ENCODE measurements around the gene MAGI2. TPM values are rescaled to one million over a fixed set of nuclear protein-coding genes. Genes with fewer than 3 reads are reported as not detected.

Gene MAGI2
- total RNA-seq, 3 donors from 2014 or later (not counting 1 experiment from before 2014, with no cell fraction given): 0.09 to 0.48 (median 0.27) TPM

- no CpG with 5 or more reads among the region's 2 CpGs for WGBS (ENCODE audit: insufficient coverage)
- DNase-seq (no peak), ATAC-seq (no peak)
- Mint-ChIP-seq H3K9me3 (peaks cover 2 to 4% of the 10 kb centered on the region in 2 donors), H3K4me3 (no peak overlapping the region), H3K36me3 (no peaks in the 10 kb centered on the region), H3K4me1 (no peaks in the 10 kb centered on the region), H3K27ac (no peak overlapping the region), H3K27me3 (ENCODE audit: low read depth in 2 of 2) (no peaks in the 10 kb centered on the region)
- no peak for TF ChIP-seq CTCF (IDR thresholded peaks at IDR 0.05)
- intact Hi-C loops (cut with micrococcal nuclease): no loop called here
- peaks cover 4% of the 10 kb centered on the region for H3K9me3 ChIP-seq (ENCODE audit: control insufficient read depth, insufficient read depth, low read length)
- H3K4me3 ChIP-seq (ENCODE audit: low read length): no peak overlapping the region
- H3K36me3 ChIP-seq (ENCODE audit: control insufficient read depth, insufficient read depth, low read length): no peaks in the 10 kb centered on the region
- no peak overlapping the region for H3K27ac ChIP-seq (ENCODE audit: low read length)
- no peaks in the 10 kb centered on the region for H3K4me1 ChIP-seq (ENCODE audit: control insufficient read depth, insufficient read depth, low read length)
- H3K27me3 ChIP-seq (ENCODE audit: control insufficient read depth, insufficient read depth, low read length): no peaks in the 10 kb centered on the region
Measured at GRCh38 chr7:78542981-78543380, 910.5 kb downstream of the MAGI2 start.

DNA sequence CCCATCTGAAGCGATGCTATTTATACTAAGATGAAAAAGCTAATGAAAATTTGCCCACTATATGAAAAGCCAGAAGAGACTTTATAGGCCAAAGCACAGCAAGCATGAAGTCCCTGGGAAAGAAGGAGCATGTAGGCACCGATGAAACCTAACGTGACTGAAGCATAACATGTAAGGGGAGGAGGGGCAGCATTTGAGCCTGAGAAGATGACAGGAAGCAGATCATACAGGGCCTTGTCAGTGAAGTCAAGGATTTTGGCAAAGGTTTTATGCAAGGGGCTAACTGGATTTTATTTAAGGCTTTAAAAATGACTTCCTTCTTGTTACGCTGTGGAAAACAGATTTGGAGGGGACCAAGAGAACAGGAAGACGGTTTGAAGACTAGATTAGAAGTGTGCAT is 910.9 kb downstream of the MAGI2 start:
- Mint-ChIP-seq H3K9me3 (peaks cover 2 to 8% of the 10 kb centered on the region in 2 donors), H3K4me3 (no peak overlapping the region), H3K36me3 (no peaks in the 10 kb centered on the region), H3K27me3 (ENCODE audit: low read depth in 2 of 2) (no peaks in the 10 kb centered on the region), H3K27ac (no peak overlapping the region), H3K4me1 (no peaks in the 10 kb centered on the region)
- Histone ChIP-seq H3K4me3 (ENCODE audit: low read length) (no peak overlapping the region), H3K27me3 (ENCODE audit: control insufficient read depth, insufficient read depth, low read length) (no peaks in the 10 kb centered on the region), H3K36me3 (ENCODE audit: control insufficient read depth, insufficient read depth, low read length) (no peaks in the 10 kb centered on the region), H3K4me1 (ENCODE audit: control insufficient read depth, insufficient read depth, low read length) (no peaks in the 10 kb centered on the region), H3K9me3 (ENCODE audit: control insufficient read depth, insufficient read depth, low read length) (peaks cover 4% of the 10 kb centered on the region), H3K27ac (ENCODE audit: low read length) (no peak overlapping the region)
- ATAC-seq: no peak
- DNase-seq: no peak
- no peak for TF ChIP-seq CTCF (IDR thresholded peaks at IDR 0.05)
- 91% methylated on average over 5 of the region's 5 CpGs for WGBS (ENCODE audit: insufficient coverage)
- intact Hi-C loops (cut with micrococcal nuclease): no loop called here

- Histone ChIP-seq H3K27ac (ENCODE audit: low read length) (no peak overlapping the region), H3K36me3 (ENCODE audit: control insufficient read depth, insufficient read depth, low read length) (no peaks in the 10 kb centered on the region), H3K9me3 (ENCODE audit: control insufficient read depth, insufficient read depth, low read length) (peaks cover 4% of the 10 kb centered on the region), H3K4me1 (ENCODE audit: control insufficient read depth, insufficient read depth, low read length) (no peaks in the 10 kb centered on the region), H3K27me3 (ENCODE audit: control insufficient read depth, insufficient read depth, low read length) (no peaks in the 10 kb centered on the region), H3K4me3 (ENCODE audit: low read length) (no peak overlapping the region)
- Mint-ChIP-seq H3K36me3 (no peaks in the 10 kb centered on the region), H3K27me3 (ENCODE audit: low read depth in 2 of 2) (no peaks in the 10 kb centered on the region), H3K9me3 (peaks cover 0 to 9% of the 10 kb centered on the region in 2 donors), H3K27ac (no peak overlapping the region), H3K4me3 (no peak overlapping the region), H3K4me1 (no peaks in the 10 kb centered on the region)
- no peak for TF ChIP-seq CTCF (IDR thresholded peaks at IDR 0.05)
- intact Hi-C loops (cut with micrococcal nuclease): no loop called here
- DNase-seq (no peak), ATAC-seq (no peak)
- WGBS (ENCODE audit: insufficient coverage): 80% methylated on average over 6 of the region's 6 CpGs
Measured at GRCh38 chr7:78539825-78540224, 913.6 kb downstream of the MAGI2 start.

- Mint-ChIP-seq H3K27ac (no peak overlapping the region), H3K36me3 (no peaks in the 10 kb centered on the region), H3K4me1 (no peaks in the 10 kb centered on the region), H3K27me3 (ENCODE audit: low read depth in 2 of 2) (no peaks in the 10 kb centered on the region), H3K9me3 (peaks cover 3 to 12% of the 10 kb centered on the region in 2 donors), H3K4me3 (no peak overlapping the region)
- 81% methylated on average over 7 of the region's 7 CpGs for WGBS (ENCODE audit: insufficient coverage)
- no peaks in the 10 kb centered on the region for H3K4me1 ChIP-seq (ENCODE audit: control insufficient read depth, insufficient read depth, low read length)
- H3K27ac ChIP-seq (ENCODE audit: low read length): no peak overlapping the region
- H3K9me3 ChIP-seq (ENCODE audit: control insufficient read depth, insufficient read depth, low read length): peaks cover 4% of the 10 kb centered on the region
- no peak for ATAC-seq
- TF ChIP-seq CTCF (IDR thresholded peaks at IDR 0.05): no peak
- intact Hi-C loops (cut with micrococcal nuclease): no loop called here
- H3K36me3 ChIP-seq (ENCODE audit: control insufficient read depth, insufficient read depth, low read length): no peaks in the 10 kb centered on the region
- H3K4me3 ChIP-seq (ENCODE audit: low read length): no peak overlapping the region
- no peak for DNase-seq
- no peaks in the 10 kb centered on the region for H3K27me3 ChIP-seq (ENCODE audit: control insufficient read depth, insufficient read depth, low read length)
Measured at GRCh38 chr7:78535655-78536054, 917.8 kb downstream of the MAGI2 start.

Measured in natural killer cell (primary cell).